Keratinocyte (primary cell): ENCODE data around the gene MAEA. TPM values are rescaled to one million over a fixed set of nuclear protein-coding genes. Genes with fewer than 3 reads are reported as not detected.

Source experiments
- DNase-seq: peaks from one replicate; pipeline ENCODE4 v3.0.0-alpha.2; 2011; ENCODE audit warnings: low read depth, missing footprints, low spot score
- FAIRE-seq: peaks from 2 replicates; lab custom pipeline; 2011; peaks lifted over from hg19 to GRCh38; lab: Jason Lieb, UNC
- H2AFZ ChIP-seq: 2 replicates; pipeline ENCODE4 v1.6.0; 2012; ENCODE audit warnings: low read length, control low read depth, inconsistent platforms; ENCODE audit not compliant: control insufficient read depth
- H3K27ac ChIP-seq: 2 replicates; pipeline ENCODE4 v1.5.1; 2011; ENCODE audit warnings: low read length; ENCODE audit not compliant: control insufficient read depth, insufficient read depth
- H3K27me3 ChIP-seq: 3 replicates; pipeline ENCODE4 v1.6.0; 2011; ENCODE audit warnings: low read length; ENCODE audit not compliant: control insufficient read depth, insufficient read depth; ENCODE audit errors: extremely low read depth
- H3K36me3 ChIP-seq, 2 experiments: 2 replicates in 1 of 2; 3 replicates in 1 of 2; pipeline ENCODE4 v1.5.1; 2011; ENCODE audit warnings: low read length in 2 of 2, mild to moderate bottlenecking in 1 of 2; ENCODE audit not compliant: control insufficient read depth in 2 of 2, insufficient read depth in 2 of 2; ENCODE audit errors: extremely low read depth in 1 of 2
- H3K4me1 ChIP-seq: 3 replicates; pipeline ENCODE4 v1.5.1; 2011; ENCODE audit warnings: low read length; ENCODE audit not compliant: control insufficient read depth, insufficient read depth; ENCODE audit errors: extremely low read depth
- H3K4me2 ChIP-seq: 3 replicates; pipeline ENCODE4 v1.6.0; 2011; ENCODE audit warnings: low read depth, low read length; ENCODE audit not compliant: control insufficient read depth, insufficient read depth; ENCODE audit errors: extremely low read depth
- H3K4me3 ChIP-seq, 3 experiments: fragments of 200-600 bp in 1 of 3; sonication (generic) in 1 of 3; 2 replicates in 2 of 3; 3 replicates in 1 of 3; pipeline ENCODE4 v1.5.1; 2011 to 2016; ENCODE audit warnings: low read length in 3 of 3, mild to moderate bottlenecking in 3 of 3, control low read depth in 2 of 3, inconsistent platforms in 1 of 3, low read depth in 1 of 3, mixed read lengths in 1 of 3, mixed run types in 1 of 3, moderate library complexity in 1 of 3; ENCODE audit not compliant: control insufficient read depth in 2 of 3, insufficient read depth in 2 of 3; ENCODE audit errors: extremely low read depth in 1 of 3
- H3K79me2 ChIP-seq: 2 replicates; pipeline ENCODE4 v1.6.0; 2012; ENCODE audit warnings: low read length; ENCODE audit not compliant: control insufficient read depth, insufficient read depth
- H3K9ac ChIP-seq: 3 replicates; pipeline ENCODE4 v1.6.0; 2011; ENCODE audit warnings: low read length; ENCODE audit not compliant: control insufficient read depth, insufficient read depth; ENCODE audit errors: extremely low read depth
- H3K9me1 ChIP-seq: 3 replicates; pipeline ENCODE4 v1.6.0; 2011; ENCODE audit warnings: low read length; ENCODE audit not compliant: control insufficient read depth, insufficient read depth; ENCODE audit errors: extremely low read depth
- H3K9me3 ChIP-seq: 2 replicates; pipeline ENCODE4 v1.5.1; 2012; ENCODE audit warnings: low read depth, low read length; ENCODE audit not compliant: control insufficient read depth
- H4K20me1 ChIP-seq: 3 replicates; pipeline ENCODE4 v1.6.0; 2011; ENCODE audit warnings: low read length; ENCODE audit not compliant: control insufficient read depth, insufficient read depth; ENCODE audit errors: extremely low read depth
- EZH2 ChIP-seq: IDR thresholded peaks from one replicate; pipeline ENCODE4 v1.6.1; 2012; ENCODE audit warnings: inconsistent platforms, mild to moderate bottlenecking, low read length, moderate library complexity
- dilution Hi-C: fragments of 300-500 bp; cut with MboI; formaldehyde crosslinking; loops from one replicate; pipeline ENCODE4 v1.7.0; 2020; ENCODE audit warnings: low sequenced_read_pairs; ENCODE audit not compliant: extremely low pct_ligation_motif_present
- polyA plus RNA-seq, 5 experiments: library from polyadenylated mRNA; depleted of rRNA in 3 of 5; stranded (reverse) in 3 of 5; stranded (forward) in 1 of 5; unstranded in 1 of 5; fragments of >200 nt; gene quantifications; 1 replicate in 1 of 5; 2 replicates in 3 of 5; 3 replicates in 1 of 5; pipeline versions ENCODE4 v1.2.1 to v1.2.3, GENCODE V29; 2011 to 2012; ENCODE audit warnings: missing spikeins in 2 of 5, low read depth in 1 of 5, low replicate concordance in 1 of 5
- TF ChIP-seq, protein P1 (sequence below), 3 experiments: IDR thresholded peaks in 1 of 3; conservative IDR thresholded peaks in 1 of 3; optimal IDR thresholded peaks in 1 of 3; 2 replicates in 2 of 3; 3 replicates in 1 of 3; pipeline versions ENCODE3 to v1.5.1; 2011; ENCODE audit warnings: low read length in 3 of 3, mild to moderate bottlenecking in 3 of 3, moderate library complexity in 2 of 3, control low read depth in 1 of 3, inconsistent platforms in 1 of 3; ENCODE audit not compliant: insufficient read depth in 2 of 3; ENCODE audit errors: extremely low read depth in 1 of 3

The MAEA gene
- polyA plus RNA-seq, 1 donor (not counting 4 experiments of a cell fraction or from before 2014, with no cell fraction given): 89.7 TPM

DNA sequence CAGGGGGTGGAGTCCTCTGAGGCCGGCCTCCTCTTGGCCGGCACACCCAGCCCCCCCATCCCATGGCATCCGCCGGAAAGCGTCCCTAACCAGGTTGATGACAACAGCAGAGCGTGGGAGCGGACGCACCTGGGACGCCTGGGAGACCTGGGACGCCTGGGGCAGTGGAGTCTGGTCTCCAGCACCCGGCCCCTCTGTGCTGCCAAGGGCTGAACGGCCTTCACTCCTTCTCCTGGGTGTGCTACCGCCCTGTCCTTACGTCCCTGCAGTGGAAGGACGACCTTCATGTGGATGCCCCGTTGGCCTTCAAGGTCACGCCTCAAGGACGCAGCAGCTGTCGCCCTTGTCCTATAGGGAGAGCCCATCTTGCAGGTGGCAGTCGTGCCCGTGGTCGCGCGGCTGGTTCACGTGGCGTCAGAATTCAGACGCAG is 89.7 kb downstream of the MAEA start:
- Histone ChIP-seq H3K27me3 (no peaks in the 10 kb centered on the region), H4K20me1 (no peaks in the 10 kb centered on the region), H3K4me2 (no peak overlapping the region), H2AFZ (no peak overlapping the region), H3K4me3 (no peak overlapping the region), H3K79me2 (no peaks in the 10 kb centered on the region), H3K36me3 (peaks cover 4 to 18% of the 10 kb centered on the region in 2 experiments), H3K27ac (no peak overlapping the region), H3K9me3 (no peaks in the 10 kb centered on the region), H3K9ac (no peak overlapping the region), H3K9me1 (no peaks in the 10 kb centered on the region), H3K4me1 (no peaks in the 10 kb centered on the region)
- TF ChIP-seq EZH2: no peak
- TF ChIP-seq, protein P1, sequence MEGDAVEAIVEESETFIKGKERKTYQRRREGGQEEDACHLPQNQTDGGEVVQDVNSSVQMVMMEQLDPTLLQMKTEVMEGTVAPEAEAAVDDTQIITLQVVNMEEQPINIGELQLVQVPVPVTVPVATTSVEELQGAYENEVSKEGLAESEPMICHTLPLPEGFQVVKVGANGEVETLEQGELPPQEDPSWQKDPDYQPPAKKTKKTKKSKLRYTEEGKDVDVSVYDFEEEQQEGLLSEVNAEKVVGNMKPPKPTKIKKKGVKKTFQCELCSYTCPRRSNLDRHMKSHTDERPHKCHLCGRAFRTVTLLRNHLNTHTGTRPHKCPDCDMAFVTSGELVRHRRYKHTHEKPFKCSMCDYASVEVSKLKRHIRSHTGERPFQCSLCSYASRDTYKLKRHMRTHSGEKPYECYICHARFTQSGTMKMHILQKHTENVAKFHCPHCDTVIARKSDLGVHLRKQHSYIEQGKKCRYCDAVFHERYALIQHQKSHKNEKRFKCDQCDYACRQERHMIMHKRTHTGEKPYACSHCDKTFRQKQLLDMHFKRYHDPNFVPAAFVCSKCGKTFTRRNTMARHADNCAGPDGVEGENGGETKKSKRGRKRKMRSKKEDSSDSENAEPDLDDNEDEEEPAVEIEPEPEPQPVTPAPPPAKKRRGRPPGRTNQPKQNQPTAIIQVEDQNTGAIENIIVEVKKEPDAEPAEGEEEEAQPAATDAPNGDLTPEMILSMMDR (optimal IDR thresholded peaks at IDR 0.05 in 1 of 3, IDR thresholded peaks at IDR 0.05 in 1 of 3, conservative IDR thresholded peaks at IDR 0.05 in 1 of 3; ENCODE audit: extremely low read depth in 1 of 3, insufficient read depth in 2 of 3, low read length in 3 of 3): no peak
- DNase-seq: no peak
- dilution Hi-C loops: no loop called here
- no peak for FAIRE-seq

DNA sequence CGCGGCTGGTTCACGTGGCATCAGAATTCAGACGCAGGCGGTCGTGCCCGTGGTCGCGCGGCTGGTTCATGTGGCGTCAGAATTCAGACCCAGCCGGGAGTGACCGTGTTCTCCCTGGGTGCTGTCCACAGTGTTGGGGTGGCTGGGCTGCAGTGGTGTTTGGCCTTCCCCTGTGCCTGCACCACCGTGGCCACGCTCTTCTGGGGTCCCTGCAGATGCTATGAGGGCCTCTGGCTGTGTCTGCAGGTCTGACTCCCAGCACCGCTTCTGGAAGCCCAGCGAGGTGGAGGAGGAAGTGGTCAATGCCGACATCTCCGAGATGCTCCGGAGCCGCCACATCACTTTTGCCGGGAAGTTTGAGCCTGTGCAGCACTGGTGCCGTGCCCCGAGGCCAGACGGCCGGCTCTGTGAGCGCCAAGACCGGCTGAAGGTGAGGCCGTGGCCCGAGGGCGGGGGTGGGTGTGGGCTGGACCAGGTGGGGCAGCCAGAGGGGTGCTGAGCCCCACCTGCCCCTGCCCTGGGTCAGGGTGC is 90.2 kb downstream of the MAEA start:
- no peaks in the 10 kb centered on the region for H3K9me1 ChIP-seq
- H3K4me1 ChIP-seq: no peaks in the 10 kb centered on the region
- H4K20me1 ChIP-seq: no peaks in the 10 kb centered on the region
- no peak overlapping the region for H3K4me3 ChIP-seq
- DNase-seq (no peak), FAIRE-seq (no peak)
- no peak overlapping the region for H2AFZ ChIP-seq
- no peaks in the 10 kb centered on the region for H3K79me2 ChIP-seq
- dilution Hi-C loops: no loop called here
- TF ChIP-seq, protein P1 (optimal IDR thresholded peaks at IDR 0.05 in 1 of 3, IDR thresholded peaks at IDR 0.05 in 1 of 3, conservative IDR thresholded peaks at IDR 0.05 in 1 of 3; ENCODE audit: extremely low read depth in 1 of 3, insufficient read depth in 2 of 3, low read length in 3 of 3): no peak
- no peak for TF ChIP-seq EZH2
- H3K9ac ChIP-seq: no peak overlapping the region
- H3K27ac ChIP-seq: no peak overlapping the region
- no peaks in the 10 kb centered on the region for H3K27me3 ChIP-seq
- H3K9me3 ChIP-seq: no peaks in the 10 kb centered on the region
- no peak overlapping the region for H3K4me2 ChIP-seq
- peaks cover 4 to 17% of the 10 kb centered on the region in 2 experiments for H3K36me3 ChIP-seq
